ENCODE results near the gene ZBTB20.

The ZBTB20 gene

DNA sequence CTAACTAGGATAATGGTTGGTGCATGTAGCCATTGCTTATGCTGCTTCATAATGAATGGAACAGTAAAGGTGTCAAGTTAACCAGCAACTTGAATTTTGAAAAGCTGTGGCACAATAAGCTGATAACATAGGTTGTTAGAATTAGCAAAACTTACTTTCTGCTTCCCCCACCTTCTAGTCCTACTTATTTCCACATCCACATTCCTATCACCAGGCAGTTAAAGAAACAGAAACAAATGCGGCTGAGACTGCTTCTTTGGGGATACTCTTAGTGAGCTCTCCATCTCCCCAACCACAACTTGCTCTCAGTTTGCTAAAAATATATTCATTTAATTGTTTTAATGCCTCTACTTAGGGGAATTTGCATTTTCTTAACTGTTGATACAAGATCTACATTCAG lies 638.1 kb downstream of the ZBTB20 start:
- TF ChIP-seq, protein P1, sequence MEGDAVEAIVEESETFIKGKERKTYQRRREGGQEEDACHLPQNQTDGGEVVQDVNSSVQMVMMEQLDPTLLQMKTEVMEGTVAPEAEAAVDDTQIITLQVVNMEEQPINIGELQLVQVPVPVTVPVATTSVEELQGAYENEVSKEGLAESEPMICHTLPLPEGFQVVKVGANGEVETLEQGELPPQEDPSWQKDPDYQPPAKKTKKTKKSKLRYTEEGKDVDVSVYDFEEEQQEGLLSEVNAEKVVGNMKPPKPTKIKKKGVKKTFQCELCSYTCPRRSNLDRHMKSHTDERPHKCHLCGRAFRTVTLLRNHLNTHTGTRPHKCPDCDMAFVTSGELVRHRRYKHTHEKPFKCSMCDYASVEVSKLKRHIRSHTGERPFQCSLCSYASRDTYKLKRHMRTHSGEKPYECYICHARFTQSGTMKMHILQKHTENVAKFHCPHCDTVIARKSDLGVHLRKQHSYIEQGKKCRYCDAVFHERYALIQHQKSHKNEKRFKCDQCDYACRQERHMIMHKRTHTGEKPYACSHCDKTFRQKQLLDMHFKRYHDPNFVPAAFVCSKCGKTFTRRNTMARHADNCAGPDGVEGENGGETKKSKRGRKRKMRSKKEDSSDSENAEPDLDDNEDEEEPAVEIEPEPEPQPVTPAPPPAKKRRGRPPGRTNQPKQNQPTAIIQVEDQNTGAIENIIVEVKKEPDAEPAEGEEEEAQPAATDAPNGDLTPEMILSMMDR (IDR thresholded peaks at IDR 0.05; ENCODE audit: control insufficient read depth, insufficient read depth, low read depth, low read length, missing control alignments) = no peak
- DNase-seq (ENCODE audit: low read depth) = no peak
- no peak overlapping the region for H3K4me3 ChIP-seq (ENCODE audit: control insufficient read depth, low read depth, low read length)

DNA sequence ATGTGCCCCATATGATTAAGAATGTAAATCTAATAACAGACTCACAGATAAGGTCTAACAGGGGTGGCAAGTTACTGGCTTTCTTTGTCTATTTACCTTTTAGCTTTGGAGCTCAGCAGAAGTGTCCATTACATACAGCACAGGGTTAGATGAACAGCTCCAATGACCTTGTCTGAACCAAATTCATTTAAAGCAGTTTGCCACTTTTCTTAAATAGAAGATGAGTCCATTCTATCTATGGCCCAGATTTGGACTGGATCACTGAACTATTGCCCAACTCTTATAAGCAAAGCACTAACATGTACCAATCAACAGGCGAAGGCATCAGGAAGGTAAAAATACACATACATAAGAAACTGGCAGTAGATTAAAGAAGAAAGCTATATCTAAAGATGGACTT lies 638.9 kb downstream of the ZBTB20 start:
- TF ChIP-seq, protein P1 (IDR thresholded peaks at IDR 0.05; ENCODE audit: control insufficient read depth, insufficient read depth, low read depth, low read length, missing control alignments) = no peak
- no peak overlapping the region for H3K4me3 ChIP-seq (ENCODE audit: control insufficient read depth, low read depth, low read length)
- DNase-seq (ENCODE audit: low read depth) = no peak

DNA sequence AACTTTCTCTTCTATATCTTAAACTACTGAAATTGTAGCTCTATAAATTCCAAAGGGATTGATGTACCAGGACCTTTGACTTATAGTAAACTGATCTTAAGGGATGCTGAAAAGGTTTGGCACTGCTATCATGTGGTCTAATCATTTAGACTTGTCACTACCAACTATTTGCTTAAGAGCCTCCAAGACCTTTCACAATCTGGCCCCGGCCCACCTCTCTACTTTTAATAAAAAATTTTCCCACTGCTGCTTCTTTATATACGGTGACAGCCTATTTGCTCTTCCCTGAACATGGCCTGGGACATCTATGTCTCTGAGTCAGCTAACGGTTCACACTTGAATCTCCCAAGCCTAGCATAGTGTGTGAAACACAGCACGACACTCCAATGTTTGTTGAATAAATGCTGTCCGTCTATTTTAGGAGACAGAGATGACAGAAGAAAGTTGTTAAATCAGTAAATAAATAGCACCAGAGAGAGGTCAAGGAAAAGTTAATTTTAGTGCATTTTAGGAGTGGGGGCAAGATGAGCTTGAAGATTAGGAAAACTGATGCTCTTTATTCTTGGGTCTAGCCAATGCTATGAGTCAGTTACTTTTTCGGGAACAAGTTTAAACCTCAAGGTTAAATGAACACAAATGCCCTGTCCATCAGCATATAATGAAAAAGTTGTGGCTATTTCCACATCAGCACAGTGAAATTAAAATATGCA lies 640.3 kb downstream of the ZBTB20 start:
- H3K4me3 ChIP-seq (ENCODE audit: control insufficient read depth, low read depth, low read length) = no peak overlapping the region
- DNase-seq (ENCODE audit: low read depth) = peak; percentile 43
- TF ChIP-seq, protein P1 (IDR thresholded peaks at IDR 0.05; ENCODE audit: control insufficient read depth, insufficient read depth, low read depth, low read length, missing control alignments) = no peak

DNA sequence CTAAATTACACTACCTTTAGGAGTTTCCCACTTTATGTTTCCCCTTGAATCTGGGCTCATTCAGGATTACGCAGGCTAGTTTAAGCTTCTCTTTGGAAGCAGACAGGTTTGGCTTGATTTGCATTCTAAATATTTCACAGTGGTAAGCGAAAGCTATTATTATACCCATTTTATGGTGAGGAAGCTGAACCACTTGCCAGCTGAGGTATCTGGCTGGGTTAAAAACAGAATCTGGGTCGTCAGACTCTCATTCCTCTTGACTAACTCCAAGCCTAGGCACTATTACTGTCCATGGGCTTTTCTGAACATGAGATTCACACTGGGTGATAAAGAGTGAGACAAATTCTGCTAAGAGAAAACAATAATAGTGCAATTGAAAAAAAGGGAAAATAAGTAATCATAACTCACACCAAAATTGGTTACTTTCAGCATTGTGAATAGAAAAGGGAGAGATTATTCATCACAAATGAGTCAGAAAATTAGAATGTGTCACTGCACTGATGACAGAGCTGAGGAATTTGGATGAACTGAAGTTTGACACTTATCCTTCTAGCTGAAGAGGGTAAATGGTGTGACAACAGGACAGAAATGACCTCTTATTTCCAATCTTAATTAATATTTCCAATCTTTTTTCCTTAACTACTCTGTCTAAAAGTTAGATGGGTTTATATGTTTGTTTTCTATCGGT lies 642.0 kb downstream of the ZBTB20 start:
- no peak for DNase-seq (ENCODE audit: low read depth)
- H3K4me3 ChIP-seq (ENCODE audit: control insufficient read depth, low read depth, low read length) = no peak overlapping the region
- TF ChIP-seq, protein P1 (IDR thresholded peaks at IDR 0.05; ENCODE audit: control insufficient read depth, insufficient read depth, low read depth, low read length, missing control alignments) = no peak

DNA sequence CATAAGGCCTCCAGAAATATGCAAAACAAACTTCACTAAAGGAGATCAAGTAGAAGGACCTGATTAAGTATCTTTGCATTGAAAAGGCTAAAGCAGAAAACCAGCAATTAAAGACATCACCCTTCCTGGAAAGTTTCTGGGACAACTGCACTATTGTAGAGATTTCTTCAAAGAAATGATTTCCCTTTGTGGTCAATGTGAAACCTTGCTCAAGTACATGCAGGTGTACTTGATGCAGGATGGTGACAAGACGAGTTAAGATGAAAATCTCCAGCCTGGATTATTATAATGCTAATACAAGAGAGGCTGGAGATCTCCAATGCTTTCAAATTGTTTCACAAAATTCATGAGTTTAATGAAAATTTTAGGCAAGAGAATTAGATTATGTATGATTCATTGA lies 644.9 kb downstream of the ZBTB20 start:
- TF ChIP-seq, protein P1 (IDR thresholded peaks at IDR 0.05; ENCODE audit: control insufficient read depth, insufficient read depth, low read depth, low read length, missing control alignments) = no peak
- no peak overlapping the region for H3K4me3 ChIP-seq (ENCODE audit: control insufficient read depth, low read depth, low read length)
- DNase-seq (ENCODE audit: low read depth) = no peak

DNA sequence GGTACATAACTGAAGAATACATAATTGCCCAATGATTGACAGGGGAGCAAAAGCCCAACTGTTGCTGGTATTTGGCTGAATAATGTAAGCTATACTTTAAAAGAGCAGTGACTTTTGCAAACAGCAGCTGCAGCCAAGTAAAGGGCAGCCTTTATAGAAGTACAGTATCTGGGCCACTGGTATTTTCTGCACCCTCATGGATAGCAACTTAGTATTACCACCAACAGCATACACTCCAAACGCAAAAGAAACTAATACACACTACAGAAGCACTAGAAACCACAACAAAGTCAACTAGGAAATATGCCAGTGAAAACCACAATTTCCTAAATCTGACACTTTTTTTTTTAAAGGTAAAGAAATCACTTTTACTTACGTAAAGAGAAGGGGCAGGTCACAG lies 647.1 kb downstream of the ZBTB20 start:
- DNase-seq (ENCODE audit: low read depth) = no peak
- TF ChIP-seq, protein P1 (IDR thresholded peaks at IDR 0.05; ENCODE audit: control insufficient read depth, insufficient read depth, low read depth, low read length, missing control alignments) = no peak
- H3K4me3 ChIP-seq (ENCODE audit: control insufficient read depth, low read depth, low read length) = no peak overlapping the region
